ENCODE results near the gene PKN1. TPM values are rescaled to one million over a fixed set of nuclear protein-coding genes. Genes with fewer than 3 reads are reported as not detected.

The PKN1 gene
- total and polyA plus RNA-seq, 2 experiments from 2014 or later: 86.8 to 201 TPM

DNA sequence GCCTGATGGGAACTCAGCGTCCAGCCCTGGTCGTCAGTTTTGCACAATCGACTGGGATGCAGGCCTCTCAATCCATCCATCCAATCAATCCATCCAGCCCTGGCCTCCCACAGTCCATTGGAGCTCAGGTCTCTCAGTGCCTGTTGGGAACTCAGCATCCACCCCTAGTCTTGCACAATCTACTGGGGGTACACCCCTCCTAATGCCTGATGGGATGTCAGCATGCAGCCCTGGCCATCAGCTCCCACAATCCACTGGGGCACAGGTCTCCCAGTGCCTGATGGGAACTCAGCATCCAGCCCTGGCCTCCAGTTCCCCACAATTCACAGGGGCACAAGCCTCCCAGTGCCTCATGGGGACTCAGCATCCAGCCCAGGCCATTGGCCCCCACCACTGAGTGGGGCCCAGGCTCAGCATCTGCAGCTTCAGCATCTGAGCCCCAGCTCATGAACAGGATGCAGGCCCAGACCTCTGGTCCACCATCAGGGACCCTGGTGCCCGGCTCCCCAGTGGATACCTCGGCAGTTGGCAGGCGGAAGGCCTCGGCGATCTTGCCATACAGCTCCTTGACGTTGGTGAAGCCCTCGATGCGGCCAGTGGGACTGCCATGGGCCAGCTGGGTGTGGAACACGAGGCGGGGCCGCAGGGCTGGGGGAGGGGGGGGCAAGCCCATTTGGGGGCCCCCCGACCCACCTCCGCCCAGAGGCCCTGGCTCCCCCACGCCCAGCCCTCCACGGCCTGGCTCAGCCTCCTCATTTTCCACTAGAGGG lies 49.3 kb downstream of the PKN1 start (continued):
- TF ChIP-seq REST (IDR thresholded peaks at IDR 0.05; ENCODE audit: unreplicated experiment) (no peak), CREB1 (CRISPR knock-in tag; IDR thresholded peaks at IDR 0.05; ENCODE audit: low read depth) (no peak), EZH2phosphoT487 (IDR thresholded peaks at IDR 0.05; ENCODE audit: unreplicated experiment) (no peak)

DNA sequence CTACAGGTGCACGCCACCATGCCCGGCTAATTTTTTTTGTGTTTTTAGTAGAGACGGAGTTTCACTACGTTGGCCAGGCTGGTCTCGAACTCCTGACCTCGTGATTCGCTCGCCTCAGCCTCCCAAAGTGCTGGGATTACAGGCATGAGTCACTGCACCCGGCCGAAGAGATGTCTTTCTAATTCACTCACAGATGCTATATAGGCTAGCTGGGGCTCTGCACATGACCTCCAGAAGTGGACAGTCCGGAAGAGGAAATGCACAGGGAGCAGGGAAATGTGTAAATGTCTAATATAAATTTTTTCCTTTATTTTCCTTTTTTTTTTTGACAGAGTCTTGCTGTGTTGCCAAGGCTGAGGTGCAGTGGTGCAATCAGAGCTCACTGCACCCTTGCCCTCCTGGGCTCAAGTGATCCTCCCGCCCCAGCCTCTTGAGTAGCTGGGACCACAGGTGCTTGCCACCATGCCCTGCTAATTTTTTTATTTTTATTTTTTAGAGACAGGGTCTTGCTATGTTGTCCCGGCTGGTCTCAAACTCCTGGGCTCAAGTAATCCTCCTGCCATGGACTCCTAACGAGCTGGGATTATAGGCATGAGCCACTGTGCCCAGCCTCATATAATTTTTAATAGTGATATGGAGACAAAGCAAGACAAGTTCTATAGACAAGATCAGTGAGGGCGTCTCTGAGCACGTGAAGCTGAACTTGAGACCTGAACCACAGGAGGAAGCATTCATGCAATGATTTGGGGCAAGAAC lies 54.4 kb downstream of the PKN1 start:
- Mint-ChIP-seq H3K9me3 (no peaks in the 10 kb centered on the region), H3K36me3 (ENCODE audit: low read depth) (peaks cover 48% of the 10 kb centered on the region), H3K27ac (no peak overlapping the region), H3K27me3 (ENCODE audit: insufficient read depth, low read depth, poor library complexity) (peaks cover 5% of the 10 kb centered on the region), H3K4me1 (peaks cover 2% of the 10 kb centered on the region; the same call in 2 of the 3 replicates), H3K4me3 (no peak overlapping the region)
- H3K4me3 ChIP-seq: no peak overlapping the region
- H4K20me1 ChIP-seq (replicated peaks; ENCODE audit: insufficient read depth): peaks cover 10% of the 10 kb centered on the region
- no peaks in the 10 kb centered on the region for H3K27me3 ChIP-seq (ENCODE audit: insufficient read depth)
- H2AFZ ChIP-seq: no peak overlapping the region
- no peaks in the 10 kb centered on the region for H3K79me2 ChIP-seq (replicated peaks; ENCODE audit: insufficient read depth)
- peaks cover 11% of the 10 kb centered on the region for H3K36me3 ChIP-seq (ENCODE audit: insufficient read depth)
- ATAC-seq (no peak), DNase-seq (ENCODE audit: low spot score) (no peak)
- H3K4me2 ChIP-seq: no peak overlapping the region
- no peaks in the 10 kb centered on the region for H3K4me1 ChIP-seq (ENCODE audit: insufficient read depth)
- no peaks in the 10 kb centered on the region for H3K9me2 ChIP-seq (ENCODE audit: insufficient read depth)
- peaks cover 4% of the 10 kb centered on the region; the same call in 1 of the 2 replicates for H3F3A ChIP-seq (replicated peaks; ENCODE audit: low read depth)
- no peak overlapping the region for H3K27ac ChIP-seq (ENCODE audit: low read depth)
- TF ChIP-seq CTCF (conservative IDR thresholded peaks at IDR 0.05; ENCODE audit: low read depth in 2 of 2) (no peak), ZNF462 (CRISPR knock-in tag; IDR thresholded peaks at IDR 0.05) (no peak), JUNB (IDR thresholded peaks at IDR 0.05; ENCODE audit: unreplicated experiment) (no peak), POLR2AphosphoS5 (IDR thresholded peaks at IDR 0.05; ENCODE audit: low read depth) (no peak), ZNF114 (CRISPR knock-in tag; IDR thresholded peaks at IDR 0.05) (no peak)
